Keratinocyte (primary cell): ENCODE measurements around the gene PDE3A.

Experiments used
- EZH2 ChIP-seq: IDR thresholded peaks from one replicate; pipeline ENCODE4 v1.6.1; 2012; ENCODE audit warnings: inconsistent platforms, mild to moderate bottlenecking, low read length, moderate library complexity
- TF ChIP-seq, protein P1 (sequence below), 3 experiments: IDR thresholded peaks in 1 of 3; conservative IDR thresholded peaks in 1 of 3; optimal IDR thresholded peaks in 1 of 3; 2 replicates in 2 of 3; 3 replicates in 1 of 3; pipeline versions ENCODE3 to v1.5.1; 2011; ENCODE audit warnings: low read length in 3 of 3, mild to moderate bottlenecking in 3 of 3, moderate library complexity in 2 of 3, control low read depth in 1 of 3, inconsistent platforms in 1 of 3; ENCODE audit not compliant: insufficient read depth in 2 of 3; ENCODE audit errors: extremely low read depth in 1 of 3

DNA sequence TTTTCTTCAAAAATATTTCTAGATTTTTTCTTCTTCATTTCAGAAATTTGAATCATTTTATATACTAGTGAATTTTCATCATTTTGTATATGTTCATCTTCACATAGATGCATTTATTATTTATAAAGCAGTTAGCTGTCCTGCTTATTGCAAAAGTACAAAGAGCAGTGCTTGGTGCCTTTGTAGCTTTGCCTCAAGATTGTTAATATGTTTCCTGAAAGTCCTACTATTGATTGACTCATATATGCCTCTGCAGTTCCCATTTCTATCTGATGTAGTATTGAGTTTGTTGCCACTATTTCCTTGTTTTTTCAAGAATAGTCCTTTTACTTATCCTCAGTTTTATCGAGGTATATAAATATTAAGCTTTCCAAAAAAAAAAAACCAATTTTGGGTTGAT, 89.7 kb downstream of the PDE3A start:
- no peak for TF ChIP-seq EZH2
- TF ChIP-seq, protein P1, sequence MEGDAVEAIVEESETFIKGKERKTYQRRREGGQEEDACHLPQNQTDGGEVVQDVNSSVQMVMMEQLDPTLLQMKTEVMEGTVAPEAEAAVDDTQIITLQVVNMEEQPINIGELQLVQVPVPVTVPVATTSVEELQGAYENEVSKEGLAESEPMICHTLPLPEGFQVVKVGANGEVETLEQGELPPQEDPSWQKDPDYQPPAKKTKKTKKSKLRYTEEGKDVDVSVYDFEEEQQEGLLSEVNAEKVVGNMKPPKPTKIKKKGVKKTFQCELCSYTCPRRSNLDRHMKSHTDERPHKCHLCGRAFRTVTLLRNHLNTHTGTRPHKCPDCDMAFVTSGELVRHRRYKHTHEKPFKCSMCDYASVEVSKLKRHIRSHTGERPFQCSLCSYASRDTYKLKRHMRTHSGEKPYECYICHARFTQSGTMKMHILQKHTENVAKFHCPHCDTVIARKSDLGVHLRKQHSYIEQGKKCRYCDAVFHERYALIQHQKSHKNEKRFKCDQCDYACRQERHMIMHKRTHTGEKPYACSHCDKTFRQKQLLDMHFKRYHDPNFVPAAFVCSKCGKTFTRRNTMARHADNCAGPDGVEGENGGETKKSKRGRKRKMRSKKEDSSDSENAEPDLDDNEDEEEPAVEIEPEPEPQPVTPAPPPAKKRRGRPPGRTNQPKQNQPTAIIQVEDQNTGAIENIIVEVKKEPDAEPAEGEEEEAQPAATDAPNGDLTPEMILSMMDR (optimal IDR thresholded peaks at IDR 0.05 in 1 of 3, IDR thresholded peaks at IDR 0.05 in 1 of 3, conservative IDR thresholded peaks at IDR 0.05 in 1 of 3; ENCODE audit: extremely low read depth in 1 of 3, insufficient read depth in 2 of 3, low read length in 3 of 3): no peak
